IPS-11a (cell line): ENCODE results near the gene FAM3D.

Experiments
- H3K4me3 ChIP-seq: one replicate; pipeline ENCODE4 v1.5.1; 2013; ENCODE audit warnings: low read depth, low read length, control low read depth

The FAM3D gene

GRCh38 chr3:58628823-58629562, 37.6 kb downstream of the FAM3D start:
- H3K4me3 ChIP-seq, result no peak overlapping the region

GRCh38 chr3:58627941-58628340, 38.6 kb downstream of the FAM3D start:
- H3K4me3 ChIP-seq, result no peak overlapping the region

- H3K4me3 ChIP-seq, result no peak overlapping the region
These were observed 39.0 kb downstream of the FAM3D start for GRCh38 chr3:58627570-58627885.

GRCh38 chr3:58626841-58627569, 39.6 kb downstream of the FAM3D start:
- H3K4me3 ChIP-seq, result no peak overlapping the region

- no peak overlapping the region for H3K4me3 ChIP-seq
These were observed 41.3 kb downstream of the FAM3D start for GRCh38 chr3:58625196-58625824.

GRCh38 chr3:58624550-58624949, 42.0 kb downstream of the FAM3D start:
- H3K4me3 ChIP-seq, result no peak overlapping the region

- no peak overlapping the region for H3K4me3 ChIP-seq
These were observed 42.6 kb downstream of the FAM3D start for GRCh38 chr3:58623961-58624360.

- H3K4me3 ChIP-seq, result no peak overlapping the region
These were observed 43.1 kb downstream of the FAM3D start for GRCh38 chr3:58623478-58623877.

- no peak overlapping the region for H3K4me3 ChIP-seq
These were observed 43.7 kb downstream of the FAM3D start for GRCh38 chr3:58622892-58623291.

GRCh38 chr3:58622436-58622835, 44.1 kb downstream of the FAM3D start:
- H3K4me3 ChIP-seq, result no peak overlapping the region

GRCh38 chr3:58621086-58621830, 45.3 kb downstream of the FAM3D start:
- no peak overlapping the region for H3K4me3 ChIP-seq

- H3K4me3 ChIP-seq, result no peak overlapping the region
These were observed 46.2 kb downstream of the FAM3D start for GRCh38 chr3:58620421-58620820.

GRCh38 chr3:58617338-58617761, 49.2 kb downstream of the FAM3D start:
- H3K4me3 ChIP-seq, result no peak overlapping the region

- no peak overlapping the region for H3K4me3 ChIP-seq
These were observed 53.1 kb downstream of the FAM3D start for GRCh38 chr3:58613236-58614132.

GRCh38 chr3:58612830-58613229, 53.7 kb downstream of the FAM3D start:
- H3K4me3 ChIP-seq, result no peak overlapping the region

- no peak overlapping the region for H3K4me3 ChIP-seq
These were observed 56.6 kb downstream of the FAM3D start for GRCh38 chr3:58609990-58610389.

- H3K4me3 ChIP-seq, result no peak overlapping the region
These were observed 57.9 kb downstream of the FAM3D start for GRCh38 chr3:58608648-58609047.

GRCh38 chr3:58607816-58608215, 58.8 kb downstream of the FAM3D start:
- H3K4me3 ChIP-seq, result no peak overlapping the region

GRCh38 chr3:58606693-58607092, 59.9 kb downstream of the FAM3D start:
- H3K4me3 ChIP-seq, result no peak overlapping the region

GRCh38 chr3:58604031-58604430, 62.5 kb downstream of the FAM3D start:
- H3K4me3 ChIP-seq, result no peak overlapping the region
